Stimulated activated effector memory CD8-positive, alpha-beta T cell treated with anti-CD3 and anti-CD28 coated beads, Interleukin-12 subunit alpha, Interleukin-12 subunit beta, amount 100 ng/mL, for 72 hours (primary cell): ENCODE data around the gene CENPB.
A peak's percentile ranks its signal among the peaks of the same experiment; 100 is the strongest.
"Not testable (repeated sequence)": the region's sequence is repeated elsewhere in the genome, so short reads cannot be mapped to it uniquely, and the experiment has no call there.

Experiments
- ATAC-seq: fragments of 150-1000 bp; cut with Tn5 transposase; 2 replicates; pipeline ENCODE4 v1.10.0; 2021
- DNase-seq, 2 donors: peaks; one replicate each; pipeline ENCODE4 v3.0.0; 2021 to 2022; ENCODE audit warnings: low spot score in 2 of 2
- H3K27ac Mint-ChIP-seq: one replicate; pipeline ENCODE4 v1.8.0; 2022; ENCODE audit warnings: mild to moderate bottlenecking, mixed read lengths
- H3K36me3 Mint-ChIP-seq: one replicate; pipeline ENCODE4 v1.8.0; 2022; ENCODE audit warnings: mild to moderate bottlenecking, mixed read lengths
- H3K4me1 Mint-ChIP-seq: one replicate; pipeline ENCODE4 v1.8.0; 2022; ENCODE audit warnings: mixed read lengths
- H3K4me3 Mint-ChIP-seq: one replicate; pipeline ENCODE4 v1.8.0; 2022; ENCODE audit warnings: mild to moderate bottlenecking, mixed read lengths
- H3K9me3 Mint-ChIP-seq: one replicate; pipeline ENCODE4 v1.8.0; 2022; ENCODE audit warnings: mixed read lengths

The CENPB gene

GRCh38 chr20:3800878-3801260, 14.3 kb upstream of the CENPB start:
- peaks cover 86% of the 10 kb centered on the region for H3K4me1 Mint-ChIP-seq
- ATAC-seq = no peak
- H3K9me3 Mint-ChIP-seq = no peaks in the 10 kb centered on the region
- peaks cover 83% of the 10 kb centered on the region for H3K36me3 Mint-ChIP-seq
- no peak for DNase-seq
- no peak overlapping the region for H3K4me3 Mint-ChIP-seq
- peak overlapping the region; percentile 98 for H3K27ac Mint-ChIP-seq

- H3K27ac Mint-ChIP-seq = peak overlapping the region; percentile 98
- DNase-seq (no peak), ATAC-seq (no peak)
- H3K4me3 Mint-ChIP-seq = no peak overlapping the region
- H3K9me3 Mint-ChIP-seq = no peaks in the 10 kb centered on the region
- peaks cover 86% of the 10 kb centered on the region for H3K4me1 Mint-ChIP-seq
- peaks cover 83% of the 10 kb centered on the region for H3K36me3 Mint-ChIP-seq
Observed at GRCh38 chr20:3800256-3800877, 13.8 kb upstream of the CENPB start.

GRCh38 chr20:3798908-3799248, 12.3 kb upstream of the CENPB start:
- DNase-seq (no peak), ATAC-seq (no peak)
- H3K27ac Mint-ChIP-seq = peak overlapping the region; percentile 98
- peaks cover 68% of the 10 kb centered on the region for H3K36me3 Mint-ChIP-seq
- H3K4me1 Mint-ChIP-seq = peaks cover 74% of the 10 kb centered on the region
- H3K4me3 Mint-ChIP-seq = peak overlapping the region; percentile 99
- no peaks in the 10 kb centered on the region for H3K9me3 Mint-ChIP-seq

- Mint-ChIP-seq H3K36me3 (peaks cover 63% of the 10 kb centered on the region), H3K4me3 (peak overlapping the region; percentile 99), H3K4me1 (peaks cover 69% of the 10 kb centered on the region), H3K9me3 (no peaks in the 10 kb centered on the region), H3K27ac (peak overlapping the region; percentile 98)
- ATAC-seq (no peak), DNase-seq (no peak)
Observed at GRCh38 chr20:3798373-3798768, 11.8 kb upstream of the CENPB start.

GRCh38 chr20:3797592-3798372, 11.2 kb upstream of the CENPB start:
- DNase-seq (no peak), ATAC-seq (peak; percentile 41)
- Mint-ChIP-seq H3K4me1 (peaks cover 64% of the 10 kb centered on the region), H3K4me3 (peak overlapping the region; percentile 99), H3K36me3 (peaks cover 57% of the 10 kb centered on the region), H3K27ac (peak overlapping the region; percentile 98), H3K9me3 (no peaks in the 10 kb centered on the region)

GRCh38 chr20:3797226-3797545, 10.6 kb upstream of the CENPB start:
- no peak for DNase-seq
- ATAC-seq = no peak
- Mint-ChIP-seq H3K9me3 (no peaks in the 10 kb centered on the region), H3K4me3 (peak overlapping the region; percentile 99), H3K4me1 (peaks cover 58% of the 10 kb centered on the region), H3K27ac (peak overlapping the region; percentile 98), H3K36me3 (peaks cover 51% of the 10 kb centered on the region)

GRCh38 chr20:3796477-3797225, 10.1 kb upstream of the CENPB start:
- H3K27ac Mint-ChIP-seq = peak overlapping the region; percentile 98
- H3K36me3 Mint-ChIP-seq = peaks cover 46% of the 10 kb centered on the region

GRCh38 chr20:3795511-3796468, 9.2 kb upstream of the CENPB start, which contains the start of gene CDC25B:
Gene CDC25B, plus strand, starts transcription at chr20:3796310. Its CDS starts 222 bp downstream, at chr20:3796532.
- H3K4me1 Mint-ChIP-seq = peaks cover 48% of the 10 kb centered on the region

More at GRCh38 chr20:3796477-3797225, 10.1 kb upstream of the CENPB start:
- peaks cover 57% of the 10 kb centered on the region for H3K4me1 Mint-ChIP-seq
- H3K9me3 Mint-ChIP-seq = no peaks in the 10 kb centered on the region
- DNase-seq (no peak), ATAC-seq (peak; percentile 0)
- H3K4me3 Mint-ChIP-seq = peak overlapping the region; percentile 99

GRCh38 chr20:3794701-3795420, 8.3 kb upstream of the CENPB start:
- peaks cover 42% of the 10 kb centered on the region for H3K4me1 Mint-ChIP-seq
- H3K4me3 Mint-ChIP-seq = peak overlapping the region; percentile 99
- H3K36me3 Mint-ChIP-seq = peaks cover 28% of the 10 kb centered on the region
- peak overlapping the region; percentile 98 for H3K27ac Mint-ChIP-seq
- ATAC-seq (no peak), DNase-seq (no peak)
- no peaks in the 10 kb centered on the region for H3K9me3 Mint-ChIP-seq

More at GRCh38 chr20:3795511-3796468, 9.2 kb upstream of the CENPB start, which contains the start of gene CDC25B:
- peak; percentile 89 for ATAC-seq
- peak; percentile 75 to 92 for DNase-seq
- H3K27ac Mint-ChIP-seq = peak within 1 kb of the TSS; percentile 98
- H3K36me3 Mint-ChIP-seq = peaks cover 37% of the 10 kb centered on the region
- no peaks in the 10 kb centered on the region for H3K9me3 Mint-ChIP-seq
- H3K4me3 Mint-ChIP-seq = peak within 1 kb of the TSS; percentile 99

- peaks cover 39% of the 10 kb centered on the region for H3K4me1 Mint-ChIP-seq
- H3K4me3 Mint-ChIP-seq, DNase-seq, ATAC-seq, H3K27ac Mint-ChIP-seq, H3K9me3 Mint-ChIP-seq: not testable (repeated sequence)
- H3K36me3 Mint-ChIP-seq = peaks cover 24% of the 10 kb centered on the region
Observed at GRCh38 chr20:3794168-3794567, 7.6 kb upstream of the CENPB start.

GRCh38 chr20:3789201-3789600, 2.7 kb upstream of the CENPB start:
- not testable (repeated sequence) for DNase-seq, ATAC-seq, H3K9me3 Mint-ChIP-seq, H3K27ac Mint-ChIP-seq
- peaks cover 33% of the 10 kb centered on the region for H3K4me1 Mint-ChIP-seq
- H3K36me3 Mint-ChIP-seq = peaks cover 12% of the 10 kb centered on the region
- H3K4me3 Mint-ChIP-seq = peak overlapping the region; percentile 18

- Mint-ChIP-seq H3K4me3 (peak overlapping the region; percentile 18), H3K9me3 (no peaks in the 10 kb centered on the region), H3K36me3 (peaks cover 17% of the 10 kb centered on the region), H3K4me1 (peaks cover 36% of the 10 kb centered on the region), H3K27ac (no peak overlapping the region)
- no peak for DNase-seq
- ATAC-seq = no peak
Observed at GRCh38 chr20:3788685-3789155, 2.2 kb upstream of the CENPB start.

GRCh38 chr20:3787324-3788014, 929 bp upstream of the CENPB start:
- peaks cover 46% of the 10 kb centered on the region for H3K4me1 Mint-ChIP-seq
- peaks cover 20% of the 10 kb centered on the region for H3K36me3 Mint-ChIP-seq
- ATAC-seq = no peak
- peak overlapping the region; percentile 70 for H3K4me3 Mint-ChIP-seq
- DNase-seq = no peak
- no peak overlapping the region for H3K27ac Mint-ChIP-seq
- H3K9me3 Mint-ChIP-seq = no peaks in the 10 kb centered on the region
